CD4-positive, alpha-beta T cell (primary cell): ENCODE data around the gene KRT74. TPM values are rescaled to one million over a fixed set of nuclear protein-coding genes. Genes with fewer than 3 reads are reported as not detected.

Experiments
- ATAC-seq: fragments of 200-7000 bp; cut with Tn5 transposase; one replicate; pipeline ENCODE4 v1.10.0; 2022; ENCODE audit warnings: mild to moderate bottlenecking; ENCODE audit not compliant: poor library complexity
- CTCF ChIA-PET: fragments of 350-600 bp; sonication (Branson Sonifier 250); formaldehyde crosslinking; loops from one replicate; lab custom pipeline; 2021; ENCODE audit warnings: antibody characterized with exemption, inconsistent platforms; lab: Charles Lee
- POLR2A ChIA-PET: fragments of 350-600 bp; sonication (Branson Sonifier 250); formaldehyde crosslinking; loops from one replicate; lab custom pipeline; 2021; ENCODE audit warnings: antibody characterized with exemption, inconsistent platforms; lab: Charles Lee
- DNase-seq, 14 experiments: peaks; one replicate each; pipeline ENCODE4 v3.0.0-alpha.2; 2013 to 2020; ENCODE audit warnings: mixed read lengths in 2 of 14
- H3K27ac ChIP-seq, 2 donors: one replicate each; pipeline versions ENCODE4 v1.5.1 to v1.7.0; 2013; ENCODE audit warnings: low read length in 2 of 2, low read depth in 1 of 2, mild to moderate bottlenecking in 1 of 2
- H3K27me3 ChIP-seq, 2 experiments: 1 replicate in 1 of 2; 2 replicates in 1 of 2; pipeline versions ENCODE4 v1.6.1 to v1.7.0; 2013; ENCODE audit warnings: low read length in 2 of 2, control low read depth in 1 of 2, mild to moderate bottlenecking in 1 of 2, moderate library complexity in 1 of 2; ENCODE audit not compliant: insufficient read depth in 2 of 2, control insufficient read depth in 1 of 2
- H3K36me3 ChIP-seq: one replicate; pipeline ENCODE4 v1.6.1; 2013; ENCODE audit warnings: low read length, control low read depth; ENCODE audit not compliant: insufficient read depth
- H3K4me1 ChIP-seq: one replicate; pipeline ENCODE4 v1.6.1; 2013; ENCODE audit warnings: low read length, control low read depth; ENCODE audit not compliant: insufficient read depth
- H3K4me3 ChIP-seq: one replicate; pipeline ENCODE4 v1.5.1; 2013; ENCODE audit warnings: mild to moderate bottlenecking, low read length, moderate library complexity
- H3K9me3 ChIP-seq, 2 experiments: 1 replicate in 1 of 2; 2 replicates in 1 of 2; pipeline versions ENCODE4 v1.6.1 to v1.7.0; 2013; ENCODE audit warnings: low read length in 2 of 2, mild to moderate bottlenecking in 2 of 2, control low read depth in 1 of 2, moderate library complexity in 1 of 2; ENCODE audit not compliant: control insufficient read depth in 1 of 2, insufficient read depth in 1 of 2
- H3K27ac Mint-ChIP-seq: one replicate; pipeline ENCODE4 v1.8.0; 2020; ENCODE audit warnings: mixed read lengths
- H3K27me3 Mint-ChIP-seq: one replicate; pipeline ENCODE4 v1.8.0; 2021; ENCODE audit warnings: mixed read lengths
- H3K36me3 Mint-ChIP-seq: one replicate; pipeline ENCODE4 v1.8.0; 2021; ENCODE audit warnings: low read depth, mixed read lengths
- H3K4me1 Mint-ChIP-seq: one replicate; pipeline ENCODE4 v1.8.0; 2021; ENCODE audit warnings: low read depth, mixed read lengths
- H3K4me3 Mint-ChIP-seq: one replicate; pipeline ENCODE4 v1.8.0; 2020; ENCODE audit warnings: mild to moderate bottlenecking, mixed read lengths
- H3K9me3 Mint-ChIP-seq: one replicate; pipeline ENCODE4 v1.8.0; 2020; ENCODE audit warnings: mixed read lengths
- intact Hi-C, 2 experiments: fragments of 100-400 bp; cut with DNase I in 1 of 2; cut with micrococcal nuclease in 1 of 2; formaldehyde crosslinking; loops; one replicate each; pipeline versions ENCODE4 v1.15.1 to v1.9.0; 2023 to 2025; cut with DNase I, micrococcal nuclease
- polyA plus RNA-seq, 2 donors: library from polyadenylated mRNA; unstranded; fragments of 120-200 nt; gene quantifications; one replicate each; pipeline ENCODE4 v1.2.1, GENCODE V29; 2013
- total RNA-seq, 174 experiments: library from RNA in 2 of 174; stranded (reverse) in 2 of 174; gene quantifications; one replicate each; pipeline ENCODE4 v1.2.3 and lab custom pipeline; 2021 to 2026
- TF ChIP-seq, protein P1 (sequence below): fragments of 200-600 bp; IDR thresholded peaks from one replicate; pipeline ENCODE4 v1.8.0; 2022; ENCODE audit warnings: antibody characterized with exemption, mild to moderate bottlenecking

KRT74 gene
- total RNA-seq (under 1 TPM; 0.30 to 0.34 TPM), total RNA-seq (lab: John Stamatoyannopoulos, UW) (0 to 1.1 (median 0.08) reads per million in 172 experiments)
- 0.09 TPM for polyA plus RNA-seq (2013, experiment 1 of 2)
- polyA plus RNA-seq (2013, experiment 2 of 2), result 0.30 TPM

DNA sequence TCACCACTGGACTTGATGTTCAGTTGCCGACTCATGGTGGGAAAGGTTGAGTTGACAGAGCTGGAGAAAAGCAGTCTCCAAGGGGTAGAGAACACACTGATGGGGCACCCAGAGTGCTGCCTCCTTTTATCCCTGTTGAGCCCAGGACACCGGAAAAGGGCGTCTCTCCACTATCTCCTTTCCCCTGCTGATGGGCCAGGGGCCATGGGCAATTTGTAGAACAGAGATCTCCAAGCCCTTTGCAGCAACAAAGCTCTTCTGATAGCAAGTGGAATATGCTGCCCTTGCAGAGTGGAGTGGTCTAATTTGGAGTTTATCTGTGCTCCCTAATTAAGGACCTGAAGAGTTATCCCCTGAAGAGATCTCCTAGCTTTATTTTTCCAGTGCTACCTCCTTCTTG is at the start of gene KRT74:
KRT74 (minus strand) TSS at position 101 of the 400 bp plus-strand sequence; CDS start at position 35, 66 bp downstream.
- no peak within 1 kb of the TSS for H3K4me3 Mint-ChIP-seq
- intact Hi-C loops, result no loop called here
- CTCF ChIA-PET, result interaction anchor here (1.2 kb wide), 1 partner anchor 306 kb away, joined by 3 read pairs; no protein-coding TSS in a partner anchor

DNA sequence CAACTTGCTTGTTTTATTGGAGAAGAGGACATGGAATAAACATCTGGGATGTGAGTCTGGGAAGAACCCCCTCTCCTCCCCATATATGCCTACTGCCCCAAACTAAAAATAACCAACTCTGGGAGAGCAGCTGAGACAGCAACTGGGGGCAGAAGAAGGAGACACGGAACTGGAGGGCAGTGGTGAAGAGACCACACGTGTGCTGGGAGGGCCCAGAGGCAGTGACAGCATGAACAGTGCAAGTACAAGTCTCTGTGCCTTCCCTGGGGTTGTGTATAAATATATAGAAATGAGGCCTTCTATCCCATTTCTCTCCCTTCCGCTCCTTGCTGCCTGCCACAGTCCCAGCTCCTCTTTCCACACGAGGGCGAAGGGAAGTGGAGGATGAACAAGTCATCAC is 48.7 kb upstream of the KRT74 start:
- Histone ChIP-seq H3K27ac (no peak overlapping the region), H3K4me1 (peaks cover 32% of the 10 kb centered on the region), H3K9me3 (no peaks in the 10 kb centered on the region), H3K36me3 (no peaks in the 10 kb centered on the region), H3K4me3 (no peak overlapping the region), H3K27me3 (no peaks in the 10 kb centered on the region)
- H3K27me3 Mint-ChIP-seq, result no peaks in the 10 kb centered on the region
- no peak overlapping the region for H3K4me3 Mint-ChIP-seq
- DNase-seq (no peak), ATAC-seq (no peak)
- H3K9me3 Mint-ChIP-seq, result no peaks in the 10 kb centered on the region
- intact Hi-C loops, result no loop called here
- peaks cover 79% of the 10 kb centered on the region for H3K4me1 Mint-ChIP-seq
- H3K27ac Mint-ChIP-seq, result peak overlapping the region; percentile 16
- ChIA-PET CTCF (no interaction called here), POLR2A (interaction anchor here (0.9 kb wide), 1 partner anchor 23 kb away, joined by 4 read pairs; no protein-coding TSS in a partner anchor)
- peaks cover 5% of the 10 kb centered on the region for H3K36me3 Mint-ChIP-seq
- TF ChIP-seq, protein P1, sequence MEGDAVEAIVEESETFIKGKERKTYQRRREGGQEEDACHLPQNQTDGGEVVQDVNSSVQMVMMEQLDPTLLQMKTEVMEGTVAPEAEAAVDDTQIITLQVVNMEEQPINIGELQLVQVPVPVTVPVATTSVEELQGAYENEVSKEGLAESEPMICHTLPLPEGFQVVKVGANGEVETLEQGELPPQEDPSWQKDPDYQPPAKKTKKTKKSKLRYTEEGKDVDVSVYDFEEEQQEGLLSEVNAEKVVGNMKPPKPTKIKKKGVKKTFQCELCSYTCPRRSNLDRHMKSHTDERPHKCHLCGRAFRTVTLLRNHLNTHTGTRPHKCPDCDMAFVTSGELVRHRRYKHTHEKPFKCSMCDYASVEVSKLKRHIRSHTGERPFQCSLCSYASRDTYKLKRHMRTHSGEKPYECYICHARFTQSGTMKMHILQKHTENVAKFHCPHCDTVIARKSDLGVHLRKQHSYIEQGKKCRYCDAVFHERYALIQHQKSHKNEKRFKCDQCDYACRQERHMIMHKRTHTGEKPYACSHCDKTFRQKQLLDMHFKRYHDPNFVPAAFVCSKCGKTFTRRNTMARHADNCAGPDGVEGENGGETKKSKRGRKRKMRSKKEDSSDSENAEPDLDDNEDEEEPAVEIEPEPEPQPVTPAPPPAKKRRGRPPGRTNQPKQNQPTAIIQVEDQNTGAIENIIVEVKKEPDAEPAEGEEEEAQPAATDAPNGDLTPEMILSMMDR, result no peak

More for the DNA sequence above, at the start of gene KRT74:
- Histone ChIP-seq H3K9me3 (no peaks in the 10 kb centered on the region), H3K36me3 (no peaks in the 10 kb centered on the region), H3K4me3 (no peak within 1 kb of the TSS), H3K27me3 (peaks cover 0 to 4% of the 10 kb centered on the region in 2 experiments), H3K27ac (no peak within 1 kb of the TSS), H3K4me1 (no peaks in the 10 kb centered on the region)
- DNase-seq (no peak), ATAC-seq (no peak)
- POLR2A ChIA-PET, result no interaction called here
- Mint-ChIP-seq H3K36me3 (no peaks in the 10 kb centered on the region), H3K27me3 (no peaks in the 10 kb centered on the region), H3K9me3 (no peaks in the 10 kb centered on the region), H3K27ac (no peak within 1 kb of the TSS), H3K4me1 (no peaks in the 10 kb centered on the region)
- TF ChIP-seq, protein P1, result no peak

DNA sequence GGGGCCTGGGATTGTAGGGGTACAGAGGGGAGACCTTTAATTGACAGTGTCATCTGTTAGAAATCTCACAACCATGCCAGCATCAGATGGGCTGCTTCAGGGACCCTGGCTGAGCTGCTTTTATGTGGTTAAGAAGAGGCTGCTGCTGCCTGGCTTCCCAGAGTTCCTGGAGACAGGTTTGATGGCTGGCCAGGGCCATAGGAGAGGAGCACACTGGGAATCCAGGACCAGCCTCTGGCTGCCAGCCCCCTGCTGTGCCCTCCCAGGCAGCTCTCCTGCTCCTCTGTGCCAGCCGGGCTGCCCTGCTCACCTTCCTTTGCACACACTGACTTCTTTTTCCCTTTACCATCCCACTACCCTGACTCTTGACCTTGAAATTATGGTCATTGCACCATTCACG is 45.2 kb upstream of the KRT74 start:
- peaks cover 91% of the 10 kb centered on the region for H3K4me1 Mint-ChIP-seq
- H3K9me3 Mint-ChIP-seq, result no peaks in the 10 kb centered on the region
- H3K27me3 Mint-ChIP-seq, result no peaks in the 10 kb centered on the region
- Histone ChIP-seq H3K4me1 (peaks cover 61% of the 10 kb centered on the region), H3K27ac (no peak overlapping the region), H3K9me3 (no peaks in the 10 kb centered on the region), H3K36me3 (no peaks in the 10 kb centered on the region), H3K4me3 (no peak overlapping the region), H3K27me3 (no peaks in the 10 kb centered on the region)
- intact Hi-C loops, result no loop called here
- DNase-seq, result peak in 1 of 14 experiments; percentile 3
- H3K4me3 Mint-ChIP-seq, result no peak overlapping the region
- H3K36me3 Mint-ChIP-seq, result peaks cover 15% of the 10 kb centered on the region
- no peak for ATAC-seq
- TF ChIP-seq, protein P1, result no peak
- CTCF ChIA-PET, result no interaction called here
- H3K27ac Mint-ChIP-seq, result peak overlapping the region; percentile 89
- POLR2A ChIA-PET, result interaction anchor here (1.4 to 1.8 kb wide), 4 partner anchors 8 to 62 kb away, joined by 4 to 6 read pairs (median 6); no protein-coding TSS in a partner anchor
